NCI-H1092 treated with DMSO at 0.1 percent for 48 hours (cell line): Measurements from ENCODE around the gene SERP2.
A peak's percentile ranks its signal among the peaks of the same experiment; 100 is the strongest.

Experiments used
- DNase-seq: peaks from one replicate; lab custom pipeline; 2025; lab: John Stamatoyannopoulos, UW

SERP2 gene

DNA sequence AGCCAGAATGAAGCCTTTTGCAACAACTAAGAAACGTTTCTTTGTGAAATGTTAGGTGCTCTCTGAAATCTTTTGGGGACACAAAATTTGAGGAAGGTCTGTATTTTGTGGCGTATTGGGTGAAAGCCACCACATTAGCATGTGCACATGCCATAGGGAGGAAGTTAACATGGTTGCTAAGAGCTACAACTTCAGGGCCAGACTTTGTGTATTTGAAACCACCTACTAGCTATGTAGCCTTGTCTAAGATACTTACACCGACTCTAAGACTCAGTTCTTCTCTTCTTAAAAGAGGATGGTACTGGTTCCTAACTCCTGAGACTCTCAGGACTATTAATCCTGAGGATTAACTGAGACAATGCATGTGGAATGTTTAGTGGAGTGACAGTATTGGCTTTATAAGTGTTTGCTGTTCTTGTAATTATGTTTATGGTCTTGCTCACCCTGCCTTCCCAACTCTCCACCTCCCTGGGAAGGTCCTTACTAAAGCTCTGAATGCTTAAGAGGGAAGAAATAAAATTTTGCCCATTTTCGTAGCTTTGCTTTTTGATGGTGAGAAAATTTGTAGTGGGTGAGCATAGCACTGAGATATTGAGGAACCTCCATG, 15.5 kb downstream of the SERP2 start:
- no peak for DNase-seq

DNA sequence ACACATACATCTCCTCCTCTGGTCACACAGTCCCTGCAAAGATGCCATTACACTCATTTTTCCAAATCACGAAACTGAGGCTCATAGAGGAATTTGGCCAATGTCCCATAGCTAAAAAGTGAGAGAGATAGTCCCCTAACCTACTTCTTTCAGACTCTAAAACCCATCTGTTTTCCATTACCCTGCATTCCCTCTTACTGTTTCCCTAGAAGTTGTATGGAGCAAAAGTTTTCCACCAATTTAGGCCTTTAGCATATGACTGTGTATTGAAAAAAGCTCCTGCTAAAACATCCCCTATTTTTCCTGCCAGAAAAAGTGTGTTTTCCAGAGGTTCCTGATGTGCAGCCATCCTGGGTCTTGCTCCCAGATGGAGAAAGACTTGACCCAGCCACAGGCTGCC, 16.3 kb downstream of the SERP2 start:
- no peak for DNase-seq

DNA sequence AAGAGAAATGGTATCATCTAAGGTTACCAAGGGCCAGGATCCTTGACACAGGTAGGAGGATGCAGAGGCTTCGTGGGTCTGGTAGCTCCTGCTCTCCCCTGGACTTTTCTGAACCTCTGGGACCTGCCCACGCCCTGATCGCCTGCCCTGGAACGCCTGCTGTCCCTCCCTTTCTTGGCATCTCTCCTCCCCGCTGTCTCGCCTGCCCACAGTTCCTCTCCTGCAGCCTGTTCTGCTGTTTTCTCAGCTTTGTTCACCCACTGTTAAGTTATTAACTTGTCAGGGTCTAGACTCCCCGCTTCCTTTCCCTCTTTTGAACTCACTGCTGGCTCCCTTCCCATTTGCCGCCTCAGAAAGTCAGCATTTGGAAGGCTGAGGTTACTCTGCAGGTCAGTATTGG, 19.8 kb downstream of the SERP2 start:
- no peak for DNase-seq

DNA sequence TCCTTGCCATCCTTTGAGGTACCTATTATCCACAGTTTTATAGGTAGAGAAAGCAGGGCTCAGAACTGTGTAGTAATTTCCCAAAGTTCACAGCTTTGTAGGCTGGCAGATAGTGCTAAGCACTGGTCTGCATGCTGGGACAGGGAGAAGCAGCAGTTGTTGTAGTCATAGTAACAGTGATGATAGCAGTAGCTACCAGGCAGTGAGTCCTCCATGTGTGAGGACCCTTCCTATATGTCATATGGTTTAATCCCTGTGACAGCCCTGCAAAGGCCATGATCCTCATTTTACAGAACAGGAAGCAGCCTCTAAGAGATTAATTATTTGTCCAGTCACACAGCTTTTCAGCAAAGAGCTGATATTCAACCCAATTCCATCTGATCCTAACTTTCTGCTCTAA, 21.0 kb downstream of the SERP2 start:
- no peak for DNase-seq

DNA sequence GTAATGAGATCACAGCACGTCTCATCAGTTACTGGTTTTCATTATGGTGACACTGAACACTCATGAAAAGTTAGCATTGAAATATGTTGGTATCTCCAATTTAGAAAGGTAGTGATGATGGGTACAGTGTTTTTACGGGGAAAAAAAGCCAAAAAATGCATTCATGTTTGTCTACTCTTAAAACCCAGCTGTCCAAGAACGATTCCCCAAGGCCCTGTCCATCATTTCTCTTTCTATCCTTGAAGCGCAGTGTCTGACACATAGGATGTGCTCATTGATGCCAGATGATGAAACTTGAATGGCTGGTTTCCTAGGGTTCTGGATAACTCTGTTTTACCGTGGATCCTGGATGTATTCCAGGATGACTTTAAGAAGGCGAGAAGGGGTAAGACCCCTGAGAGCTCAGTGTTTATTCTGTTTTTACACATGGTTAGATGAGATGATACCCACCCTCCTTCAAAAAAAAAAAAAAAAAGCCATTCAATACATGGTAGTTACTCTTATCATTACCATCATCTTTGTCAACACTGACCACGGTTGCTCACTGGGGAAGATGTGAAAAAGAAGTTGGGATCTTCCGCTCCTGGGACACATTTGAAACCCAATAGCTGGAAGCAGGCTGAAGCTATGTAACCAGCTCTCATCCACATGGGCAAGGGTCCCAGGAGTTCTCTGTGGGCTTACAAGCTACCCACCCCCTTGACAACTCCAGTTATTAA, 22.5 kb downstream of the SERP2 start:
- no peak for DNase-seq

DNA sequence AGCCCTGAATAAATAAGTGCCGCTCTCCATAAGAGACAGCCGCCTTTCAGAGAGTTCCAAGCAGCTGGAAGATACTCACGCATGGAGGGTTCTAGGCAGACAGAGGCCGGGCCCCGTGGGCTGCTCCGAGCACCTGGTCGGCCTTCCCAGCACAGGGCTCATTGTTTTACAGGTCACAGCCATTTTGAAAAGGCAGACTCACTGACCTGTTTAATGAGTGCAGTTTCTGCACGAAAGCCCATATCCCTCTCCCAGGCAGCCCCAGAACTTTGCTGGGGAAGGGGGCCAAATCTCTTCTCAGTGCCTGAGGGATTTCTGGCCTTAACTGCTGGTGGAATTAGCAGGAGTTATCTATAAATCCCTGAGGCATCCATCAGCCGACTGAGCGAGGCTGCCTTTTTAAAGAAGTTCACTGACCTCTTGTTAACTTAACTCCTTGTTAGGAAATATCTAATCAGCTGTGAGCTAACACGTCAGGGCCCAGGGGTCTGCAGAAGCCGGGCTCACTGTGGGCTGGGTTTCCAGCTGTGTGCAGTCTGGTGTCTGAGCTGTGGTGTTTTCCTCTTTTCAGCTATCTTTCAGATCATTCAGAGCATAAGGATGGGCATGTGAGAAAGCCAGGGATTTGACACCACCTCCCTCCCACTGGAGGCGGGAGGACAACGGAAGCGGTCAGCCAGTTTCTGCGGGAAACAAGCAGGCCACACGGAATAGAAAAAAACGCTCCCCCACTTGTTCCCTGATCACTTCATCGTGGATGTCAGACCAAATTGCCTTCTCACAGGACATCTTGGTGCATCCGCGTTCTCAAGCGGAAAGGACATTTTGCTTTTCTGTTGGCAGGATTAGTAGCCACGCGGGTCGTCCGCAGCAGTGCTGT, 23.3 kb downstream of the SERP2 start:
- no peak for DNase-seq

DNA sequence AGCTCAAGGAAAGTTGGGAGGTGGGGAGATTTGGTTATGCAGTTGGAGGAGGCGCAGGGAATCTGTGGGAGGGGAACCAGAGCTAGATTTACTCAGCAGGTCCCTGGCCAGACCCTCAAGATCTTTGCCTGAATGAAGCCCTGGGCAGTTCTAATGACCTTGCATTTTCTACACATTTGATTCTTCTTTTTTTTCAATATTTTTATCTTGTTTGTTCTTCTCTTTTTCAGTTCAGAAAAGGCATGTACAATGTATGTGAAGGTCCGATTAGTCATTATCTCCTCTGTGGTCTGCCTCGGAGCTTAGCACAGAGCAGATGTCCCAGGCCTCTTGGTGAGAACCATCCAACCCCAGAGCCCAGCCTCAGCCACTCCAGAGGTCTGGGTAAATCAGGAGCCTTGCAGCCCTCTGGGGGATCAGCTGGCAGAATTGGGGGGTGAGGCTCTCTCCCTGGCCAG, 24.2 kb downstream of the SERP2 start:
- no peak for DNase-seq

DNA sequence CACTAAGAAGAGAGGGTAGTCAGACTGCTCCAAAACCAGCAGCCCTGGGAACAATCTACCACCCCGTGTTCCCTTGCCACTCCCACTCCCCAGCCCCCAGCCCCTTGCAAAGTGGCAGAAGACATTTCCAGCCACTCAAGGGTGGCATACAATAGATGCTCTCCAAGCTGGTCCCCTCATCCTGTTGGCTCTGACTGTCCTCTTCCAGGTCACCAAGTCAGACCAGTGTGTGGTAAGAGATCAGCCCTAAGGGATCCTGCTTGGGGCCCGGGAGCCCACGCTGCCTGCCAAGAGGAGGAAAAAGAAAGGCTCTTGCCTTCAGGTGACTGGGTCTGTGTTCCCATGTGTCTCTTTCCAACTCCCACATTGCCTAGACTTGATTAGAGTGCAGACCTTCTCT, 25.0 kb downstream of the SERP2 start:
- no peak for DNase-seq

DNA sequence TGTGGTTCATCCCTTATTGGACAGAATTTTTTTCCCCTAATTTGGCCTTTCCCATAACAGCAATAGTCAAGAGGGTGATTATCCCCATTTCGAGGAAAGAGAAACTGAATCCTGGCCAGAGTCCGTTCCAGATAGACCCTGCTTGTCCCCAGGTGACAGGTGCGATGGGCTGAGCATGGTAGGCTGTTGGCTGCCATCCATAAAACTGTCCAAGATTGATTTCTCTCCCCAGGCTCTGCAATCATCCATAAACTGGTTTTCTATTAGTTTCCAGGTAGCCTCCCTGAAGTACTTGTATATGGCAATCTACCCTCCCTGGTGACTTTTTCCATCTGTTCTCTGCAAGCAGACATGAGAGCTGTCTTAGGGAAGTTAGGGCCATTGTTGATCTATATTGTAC, 25.4 kb downstream of the SERP2 start:
- DNase-seq = peak; percentile 37

DNA sequence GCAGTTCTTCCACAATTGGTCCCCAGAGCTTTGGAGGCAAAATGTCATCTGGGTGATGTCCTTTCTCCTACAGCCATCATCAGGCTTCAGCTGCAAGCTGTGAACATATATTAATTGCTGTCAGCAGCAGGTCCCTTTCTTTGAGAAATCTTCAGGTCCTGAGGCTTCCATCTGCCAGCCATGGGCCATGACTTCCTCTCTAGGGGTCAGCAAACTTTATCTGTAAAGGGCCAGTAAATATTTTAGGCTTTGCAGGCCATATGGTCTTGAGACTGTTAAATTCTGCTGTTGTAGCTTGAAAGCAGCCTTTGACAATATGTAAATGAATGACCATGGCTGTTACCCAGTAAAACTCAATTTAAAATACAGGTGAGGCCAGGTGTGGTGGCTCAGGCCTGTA, 27.1 kb downstream of the SERP2 start:
- no peak for DNase-seq

DNA sequence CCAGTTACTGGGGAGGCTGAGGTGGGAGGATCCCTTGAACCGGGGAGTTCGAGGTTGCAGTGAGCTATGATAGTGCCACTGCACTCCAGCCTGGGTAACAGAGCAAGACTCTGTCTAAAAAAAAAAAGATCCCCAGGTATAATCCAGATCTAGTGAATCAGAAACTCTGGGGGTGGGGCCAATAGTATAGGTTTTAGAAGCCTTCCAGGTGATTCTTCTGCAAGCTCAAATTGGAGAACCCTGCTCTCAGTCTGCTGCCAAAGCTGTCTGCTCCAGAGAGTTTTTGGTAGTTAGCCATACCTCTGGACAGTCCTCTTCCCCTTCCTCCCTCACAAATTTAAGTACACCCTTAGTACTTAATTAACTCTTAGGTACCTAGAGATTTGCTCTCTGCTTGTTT, 28.0 kb downstream of the SERP2 start:
- DNase-seq = no peak

DNA sequence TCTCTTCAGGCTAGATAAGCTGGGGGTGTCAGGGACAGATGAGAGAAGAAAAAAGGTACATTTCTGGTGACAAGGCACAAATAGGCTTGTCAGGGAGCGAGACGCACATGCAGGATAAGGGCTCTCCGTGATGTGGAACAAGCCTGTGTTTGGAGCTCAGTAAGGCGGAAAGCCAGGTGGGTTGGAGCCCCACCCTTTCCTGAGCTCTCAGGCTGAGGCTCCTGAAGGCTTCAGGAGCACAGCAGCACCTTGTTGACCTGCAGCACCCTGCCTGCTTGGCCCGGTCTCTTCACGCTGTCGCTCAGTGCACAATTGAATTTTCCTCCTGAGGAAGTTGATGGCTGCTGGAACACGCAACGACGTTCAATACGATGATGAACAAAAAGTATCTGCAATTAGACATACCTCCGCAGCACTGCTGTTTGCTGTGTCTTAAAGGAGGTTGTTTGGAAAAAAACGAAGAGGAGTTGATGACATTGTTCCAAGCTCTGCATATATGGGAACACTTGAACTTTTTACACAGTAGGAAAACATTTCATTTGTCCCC, 29.3 kb downstream of the SERP2 start:
- no peak for DNase-seq

DNA sequence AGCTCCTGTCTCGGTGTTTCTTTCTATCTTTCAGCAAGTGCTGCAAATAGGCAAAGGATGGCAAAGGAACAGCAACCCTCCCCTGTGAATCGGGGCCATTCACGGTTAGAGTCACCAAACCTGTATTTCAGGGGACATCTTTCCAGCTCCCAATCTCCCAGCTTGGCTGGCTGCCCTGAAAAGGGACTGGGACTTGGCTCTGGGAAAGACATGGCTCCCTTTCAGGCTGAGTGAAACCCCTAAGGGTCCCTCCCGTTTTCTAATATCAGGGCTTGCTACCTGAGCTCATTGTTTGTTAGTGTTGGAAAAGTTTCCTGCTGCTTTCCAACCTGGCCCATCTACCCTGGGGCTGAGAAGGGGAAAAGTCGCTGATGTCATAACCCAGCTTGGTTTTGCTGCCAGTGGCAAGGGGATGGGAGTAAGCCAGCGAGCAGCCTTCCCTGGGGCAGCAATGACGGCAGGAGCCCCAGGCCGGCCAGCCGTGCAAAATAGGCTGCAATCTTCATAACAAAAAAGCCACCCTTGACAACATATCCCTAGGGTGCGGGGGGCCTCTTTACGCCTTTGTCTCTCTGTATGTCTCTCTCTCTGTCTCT, 29.9 kb downstream of the SERP2 start:
- peak; percentile 23 for DNase-seq

DNA sequence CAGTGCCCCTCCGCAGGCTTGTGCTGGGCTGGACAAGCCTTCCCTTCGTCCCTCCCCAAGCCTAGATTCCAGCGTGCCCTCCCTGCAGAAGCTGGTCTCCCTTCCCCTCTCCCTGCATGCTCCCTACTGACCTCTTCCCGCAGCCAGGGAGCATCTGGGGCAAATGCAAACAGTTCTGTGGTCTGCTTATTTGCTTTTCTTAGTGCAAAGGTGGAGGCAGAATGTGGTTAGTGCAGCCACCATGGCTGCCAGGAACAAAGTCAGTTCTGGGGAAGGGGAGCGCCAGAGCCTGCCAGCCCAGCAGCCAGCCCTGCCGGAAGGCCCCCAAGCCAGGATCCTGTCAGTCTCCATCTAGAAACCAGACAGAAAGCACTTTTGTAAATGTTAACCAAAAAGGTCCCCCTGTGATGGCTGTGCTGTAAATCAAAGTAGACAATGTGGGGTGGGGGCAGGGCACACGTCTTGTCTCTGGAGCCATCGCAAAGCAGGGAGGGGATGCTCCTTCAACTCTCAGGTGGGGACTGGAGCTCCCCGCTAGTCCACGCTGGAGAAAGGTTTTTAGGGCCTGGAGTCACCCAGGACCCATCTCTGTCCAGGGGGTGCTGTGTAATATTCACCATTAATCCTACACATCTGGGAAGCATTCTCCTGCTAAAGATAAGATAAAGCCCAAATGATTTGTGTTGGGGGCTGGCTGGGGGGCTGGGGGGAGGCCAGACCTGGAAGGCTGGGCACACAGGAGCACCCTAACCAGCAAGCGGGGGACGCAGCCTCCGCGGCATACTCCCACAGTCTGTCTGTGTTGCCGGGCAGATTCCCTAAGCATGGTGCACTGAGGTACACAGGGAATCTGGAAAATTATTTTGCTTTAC, 30.9 kb downstream of the SERP2 start:
- peak; percentile 54 for DNase-seq

DNA sequence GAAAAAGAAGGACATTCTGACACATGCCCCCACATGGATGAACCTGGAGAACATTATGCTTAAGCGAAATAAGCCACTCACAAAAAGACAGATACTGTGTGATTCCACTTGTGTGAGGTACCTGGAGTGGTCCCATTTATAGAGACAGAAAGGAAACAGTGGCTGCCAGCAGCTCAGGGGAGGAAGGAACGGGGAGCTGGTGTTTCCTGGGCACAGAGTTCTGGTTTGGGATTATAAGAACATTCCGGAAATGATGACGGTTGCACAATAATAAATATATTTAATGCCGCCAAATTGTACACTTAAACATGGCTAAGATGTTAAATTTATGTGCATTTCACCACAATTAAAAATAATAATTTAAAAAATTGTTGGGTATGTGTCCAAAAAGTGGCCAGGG, 33.0 kb downstream of the SERP2 start:
- DNase-seq = no peak

DNA sequence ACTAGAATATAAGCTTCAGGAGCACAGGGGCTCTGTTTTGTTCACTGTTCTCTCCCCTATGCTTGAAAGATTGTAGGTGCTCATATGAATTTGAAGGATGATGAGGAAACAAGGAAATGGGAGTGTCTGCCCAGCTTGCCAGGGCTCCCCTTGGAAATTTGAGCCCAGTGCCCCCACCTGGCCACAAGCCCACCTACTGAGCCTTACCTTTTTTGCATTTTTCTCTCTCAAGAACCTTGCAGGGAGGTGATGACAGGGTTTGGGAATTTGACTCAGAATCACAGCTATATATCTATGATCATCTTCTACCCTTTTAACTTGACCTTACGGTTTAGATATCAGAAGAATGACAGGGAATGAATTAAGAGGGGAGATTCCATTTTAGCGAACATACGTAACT, 33.8 kb downstream of the SERP2 start:
- DNase-seq = no peak

DNA sequence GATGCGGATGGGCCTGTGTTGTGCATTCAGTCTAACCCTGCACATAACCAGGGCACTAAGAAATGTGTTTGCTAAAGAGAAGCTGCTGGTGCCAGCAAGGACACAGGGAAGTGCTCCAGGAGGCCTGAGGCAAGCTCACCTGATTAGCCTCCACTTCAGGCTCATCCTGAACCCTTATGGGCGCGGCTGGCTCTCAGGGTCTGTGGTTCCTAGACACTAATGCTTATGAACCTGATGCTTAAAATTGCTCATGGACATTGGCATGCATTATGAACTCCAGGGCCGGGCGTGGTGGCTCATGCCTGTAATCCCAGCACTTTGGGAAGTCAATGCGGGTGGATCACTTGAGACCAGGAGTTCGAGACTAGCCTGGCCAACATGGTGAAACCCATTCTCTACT, 34.3 kb downstream of the SERP2 start:
- DNase-seq = no peak

DNA sequence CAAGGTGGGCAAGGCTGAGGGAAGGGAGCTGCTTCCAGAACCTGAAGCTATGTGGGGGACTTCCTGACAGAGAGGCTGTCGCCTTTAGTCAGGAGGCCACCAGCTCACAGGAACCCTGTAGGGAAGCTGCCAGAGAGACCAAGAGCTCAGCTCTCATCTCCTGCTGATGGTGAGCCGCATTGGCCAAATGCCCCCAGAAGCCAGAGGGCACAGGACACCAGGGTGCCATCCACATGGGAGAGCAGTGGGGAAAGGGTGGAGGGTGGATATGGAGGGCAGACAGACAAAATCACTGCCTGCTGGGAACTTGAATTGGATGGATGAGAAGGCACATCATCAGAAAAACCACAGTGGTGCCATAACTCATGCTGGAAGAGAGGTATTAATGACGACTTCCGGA, 36.0 kb downstream of the SERP2 start:
- DNase-seq = no peak

DNA sequence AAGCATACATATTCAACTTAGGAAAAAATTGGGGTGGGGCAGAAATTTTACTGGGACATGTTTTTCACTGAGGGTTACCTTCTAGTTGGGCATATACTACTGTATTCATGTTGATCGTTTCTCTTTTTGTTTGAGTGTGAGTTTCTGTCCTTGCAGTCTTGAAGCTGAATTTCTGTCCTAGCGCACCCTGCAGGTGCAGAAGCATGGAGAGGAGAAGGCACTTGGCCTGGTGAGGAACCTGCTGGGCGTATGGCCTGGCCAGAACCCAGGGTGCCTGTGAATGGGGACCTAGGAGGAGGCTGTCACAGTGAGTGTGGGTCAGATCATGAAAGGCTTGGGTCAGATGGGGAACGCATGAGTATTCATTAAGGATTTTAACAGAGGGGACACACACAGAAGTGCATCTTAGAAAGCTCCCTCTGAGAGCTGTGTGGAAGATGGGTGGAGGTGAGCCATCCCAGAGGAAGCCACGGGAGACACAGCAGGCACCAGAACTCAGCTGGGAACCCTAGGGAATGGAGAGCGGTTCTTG, 36.8 kb downstream of the SERP2 start:
- no peak for DNase-seq

DNA sequence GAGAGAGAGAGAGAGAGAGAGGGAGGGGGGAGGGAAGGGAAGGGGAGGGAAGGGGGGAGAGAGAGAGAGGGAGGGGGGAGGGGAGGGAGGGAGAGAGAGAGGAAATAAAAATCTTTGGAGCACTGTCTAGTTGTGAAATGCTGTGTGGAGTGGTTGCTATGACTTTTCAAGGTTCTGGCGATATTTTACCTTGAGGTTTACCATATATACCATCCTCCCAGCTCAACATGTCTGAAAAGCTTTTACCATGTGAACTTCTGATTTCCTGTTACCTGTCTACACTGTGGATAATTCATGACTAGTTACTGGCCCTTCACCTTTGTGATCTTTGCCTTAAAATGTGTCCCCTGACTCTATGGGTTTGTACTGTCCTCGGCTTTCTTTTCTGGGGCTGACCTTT, 38.2 kb downstream of the SERP2 start:
- DNase-seq = no peak

DNA sequence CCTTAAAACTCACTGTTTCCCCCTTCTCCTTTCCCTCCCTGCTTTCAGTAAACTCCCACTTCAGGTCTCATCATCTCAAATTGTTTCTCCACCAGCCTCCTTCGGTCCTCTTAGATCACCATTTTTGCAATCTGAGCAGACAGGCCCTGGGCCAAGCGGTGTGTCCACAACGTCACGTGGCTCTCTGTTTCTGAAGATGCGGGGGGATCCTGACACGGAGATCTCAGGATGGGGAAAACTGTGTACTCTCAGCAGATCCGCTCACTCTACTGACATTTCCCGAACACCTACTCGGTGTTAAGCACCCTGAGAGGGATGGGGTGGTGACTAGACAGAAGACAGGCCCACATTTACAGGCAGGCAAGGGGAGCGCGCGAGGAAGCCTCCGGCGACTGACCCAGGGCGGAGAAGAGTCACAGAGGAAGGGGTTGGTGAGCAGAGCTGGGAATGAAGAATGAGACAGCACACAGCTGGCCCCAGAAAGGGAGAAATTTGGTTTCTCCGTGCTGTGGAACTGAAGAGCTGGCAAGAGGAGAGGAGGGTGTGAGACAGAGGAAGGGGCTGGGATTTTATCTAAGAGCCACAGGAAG, 38.8 kb downstream of the SERP2 start:
- DNase-seq = no peak
